AG10803 (cell line): ENCODE results near the gene TMEM238L.
"Not testable (repeated sequence)": the region's sequence is repeated elsewhere in the genome, so short reads cannot be mapped to it uniquely, and the experiment has no call there.

Experiments used
- DNase-seq: peaks from one replicate; pipeline ENCODE4 v3.0.0; 2010; ENCODE audit warnings: low read depth
- H3K4me3 ChIP-seq: 2 replicates; pipeline ENCODE4 v1.5.1; 2011; ENCODE audit warnings: mild to moderate bottlenecking, low read length, control low read depth
- TF ChIP-seq, protein P1 (sequence below): conservative IDR thresholded peaks from 2 replicates; pipeline ENCODE4 v1.5.1; 2011; ENCODE audit warnings: mild to moderate bottlenecking, low read length, control low read depth, inconsistent platforms

Gene TMEM238L, protein sequence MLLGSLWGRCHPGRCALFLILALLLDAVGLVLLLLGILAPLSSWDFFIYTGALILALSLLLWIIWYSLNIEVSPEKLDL

DNA sequence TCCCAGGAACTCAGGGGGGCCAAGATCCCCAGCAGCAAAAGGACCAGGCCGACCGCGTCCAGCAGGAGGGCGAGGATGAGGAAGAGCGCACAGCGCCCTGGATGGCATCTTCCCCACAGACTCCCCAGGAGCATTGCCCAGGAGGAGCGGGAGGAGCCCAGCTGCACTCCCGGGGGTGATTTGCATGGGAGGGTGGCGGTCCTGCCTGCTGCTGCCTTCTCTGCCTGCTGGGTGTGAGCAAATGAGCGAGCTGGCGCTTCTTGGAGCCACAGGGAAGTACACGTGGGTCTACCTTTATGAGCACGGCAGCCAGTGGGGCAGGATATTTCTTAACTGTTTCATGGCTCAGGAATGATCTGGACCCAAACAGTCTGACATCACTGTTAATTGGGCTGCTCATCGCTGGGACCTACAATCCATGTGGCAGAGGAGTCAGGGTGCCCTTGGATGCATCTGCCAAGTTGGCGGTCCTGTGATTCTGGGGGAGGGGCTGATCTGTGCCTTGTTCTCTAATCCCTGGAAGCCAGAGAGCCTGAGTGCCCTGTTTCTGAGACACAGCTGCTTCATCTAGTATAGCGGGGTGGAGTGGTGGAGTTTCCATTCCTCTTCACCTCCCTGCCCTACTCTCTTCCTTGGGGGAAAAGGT lies at the start of gene TMEM238L:
Gene TMEM238L (minus strand): TSS at position 270 of the 646 bp plus-strand sequence. CDS start 136 bp downstream, at position 134.
- no peak within 1 kb of the TSS for H3K4me3 ChIP-seq
- TF ChIP-seq, protein P1, sequence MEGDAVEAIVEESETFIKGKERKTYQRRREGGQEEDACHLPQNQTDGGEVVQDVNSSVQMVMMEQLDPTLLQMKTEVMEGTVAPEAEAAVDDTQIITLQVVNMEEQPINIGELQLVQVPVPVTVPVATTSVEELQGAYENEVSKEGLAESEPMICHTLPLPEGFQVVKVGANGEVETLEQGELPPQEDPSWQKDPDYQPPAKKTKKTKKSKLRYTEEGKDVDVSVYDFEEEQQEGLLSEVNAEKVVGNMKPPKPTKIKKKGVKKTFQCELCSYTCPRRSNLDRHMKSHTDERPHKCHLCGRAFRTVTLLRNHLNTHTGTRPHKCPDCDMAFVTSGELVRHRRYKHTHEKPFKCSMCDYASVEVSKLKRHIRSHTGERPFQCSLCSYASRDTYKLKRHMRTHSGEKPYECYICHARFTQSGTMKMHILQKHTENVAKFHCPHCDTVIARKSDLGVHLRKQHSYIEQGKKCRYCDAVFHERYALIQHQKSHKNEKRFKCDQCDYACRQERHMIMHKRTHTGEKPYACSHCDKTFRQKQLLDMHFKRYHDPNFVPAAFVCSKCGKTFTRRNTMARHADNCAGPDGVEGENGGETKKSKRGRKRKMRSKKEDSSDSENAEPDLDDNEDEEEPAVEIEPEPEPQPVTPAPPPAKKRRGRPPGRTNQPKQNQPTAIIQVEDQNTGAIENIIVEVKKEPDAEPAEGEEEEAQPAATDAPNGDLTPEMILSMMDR: no peak
- no peak for DNase-seq

DNA sequence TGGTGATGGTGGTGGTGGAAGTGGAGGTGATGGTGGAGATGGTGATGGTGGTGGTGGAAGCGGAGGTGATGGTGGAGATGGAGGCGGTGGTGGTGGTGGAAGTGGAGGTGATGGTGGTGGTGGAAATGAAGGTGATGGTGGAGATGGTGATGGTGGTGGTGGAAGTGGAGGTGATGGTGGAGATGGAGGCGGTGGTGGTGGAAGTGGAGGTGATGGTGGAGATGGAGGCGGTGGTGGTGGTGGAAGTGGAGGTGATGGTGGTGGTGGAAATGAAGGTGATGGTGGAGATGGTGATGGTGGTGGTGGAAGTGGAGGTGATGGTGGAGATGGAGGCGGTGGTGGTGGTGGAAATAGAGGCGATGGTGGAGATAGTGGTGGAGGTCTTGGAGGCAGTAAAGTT lies 42.7 kb upstream of the TMEM238L start:
- DNase-seq, H3K4me3 ChIP-seq: not testable (repeated sequence)

DNA sequence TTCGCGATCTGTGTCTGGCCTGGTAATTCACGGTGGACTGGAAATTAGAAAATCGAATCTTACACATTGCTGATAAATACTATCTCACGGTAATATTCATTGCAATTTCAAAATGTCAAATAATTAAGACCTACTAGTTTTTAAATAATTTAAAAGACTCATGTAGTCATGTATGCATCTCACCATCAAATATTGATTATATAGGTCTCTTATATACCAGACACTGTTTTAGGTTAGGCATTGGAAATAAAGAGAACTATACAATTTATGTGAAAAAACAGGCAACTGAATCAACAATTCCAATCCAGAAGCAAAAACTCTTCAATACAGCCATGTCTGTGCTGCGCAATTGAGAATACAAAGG lies 41.5 kb upstream of the TMEM238L start:
- TF ChIP-seq, protein P1: no peak
- no peak for DNase-seq

DNA sequence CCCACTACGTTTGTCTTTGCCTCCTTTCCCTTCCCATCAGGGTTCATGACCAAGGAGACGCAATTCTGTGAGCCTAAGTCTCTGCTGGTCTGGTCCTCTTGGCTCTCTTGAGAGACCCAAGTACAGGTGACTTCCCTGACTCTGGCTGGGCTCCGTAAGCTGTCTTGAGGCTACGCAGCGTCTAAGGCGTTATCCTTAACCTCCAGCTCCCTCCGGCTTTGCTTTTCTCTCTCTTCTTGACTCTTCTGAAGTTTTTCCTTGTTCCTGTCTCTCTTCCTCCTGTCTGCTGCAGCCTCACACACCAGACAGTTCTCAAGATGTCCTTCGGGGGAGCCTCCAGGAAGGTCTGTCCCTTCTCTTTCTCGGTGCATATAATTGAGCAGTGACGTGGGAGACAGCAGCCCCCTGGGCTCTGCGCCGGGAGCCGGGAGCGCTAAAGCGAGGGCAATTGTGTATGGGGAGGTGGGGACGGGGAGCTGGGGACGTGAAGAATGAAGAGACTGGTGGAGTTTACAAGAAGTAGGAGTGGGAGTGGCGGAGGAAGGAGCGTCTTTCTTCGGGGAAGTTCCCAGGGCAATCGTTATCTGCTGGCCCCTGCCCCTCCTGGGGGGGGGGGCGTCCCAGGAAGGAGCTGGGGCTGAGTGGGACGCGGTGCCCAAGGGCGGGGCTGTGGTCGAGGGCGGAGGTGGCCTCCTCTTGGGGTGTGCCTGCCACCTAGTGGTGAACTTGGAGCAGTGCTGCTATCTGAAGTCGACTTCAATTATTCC lies 40.9 kb upstream of the TMEM238L start:
- TF ChIP-seq, protein P1: peak; percentile 92
- H3K4me3 ChIP-seq: peak overlapping the region; percentile 52
- DNase-seq: peak; percentile 56

More for the DNA sequence above, 41.5 kb upstream of the TMEM238L start:
- H3K4me3 ChIP-seq: no peak overlapping the region

DNA sequence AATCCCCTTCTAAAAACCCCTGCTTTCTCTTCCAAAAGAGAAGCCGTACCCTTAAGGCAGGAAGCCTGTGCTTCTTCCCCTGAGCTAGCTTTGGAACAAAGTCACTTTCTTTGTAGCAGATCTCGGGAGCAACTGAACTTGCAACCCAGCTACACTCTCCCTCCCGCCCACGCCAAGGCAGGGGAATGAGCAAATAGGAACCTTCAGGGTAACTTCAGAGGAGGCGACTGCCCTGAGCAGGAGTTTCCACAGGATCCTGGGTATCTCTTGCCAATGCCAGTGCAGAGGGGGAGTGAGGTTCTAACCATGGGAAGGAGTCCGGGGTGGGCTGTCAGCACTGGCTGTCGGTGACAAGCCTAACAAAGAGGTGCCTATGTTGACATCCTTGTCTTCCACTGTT lies 39.9 kb upstream of the TMEM238L start:
- no peak overlapping the region for H3K4me3 ChIP-seq
- TF ChIP-seq, protein P1: no peak
- no peak for DNase-seq

DNA sequence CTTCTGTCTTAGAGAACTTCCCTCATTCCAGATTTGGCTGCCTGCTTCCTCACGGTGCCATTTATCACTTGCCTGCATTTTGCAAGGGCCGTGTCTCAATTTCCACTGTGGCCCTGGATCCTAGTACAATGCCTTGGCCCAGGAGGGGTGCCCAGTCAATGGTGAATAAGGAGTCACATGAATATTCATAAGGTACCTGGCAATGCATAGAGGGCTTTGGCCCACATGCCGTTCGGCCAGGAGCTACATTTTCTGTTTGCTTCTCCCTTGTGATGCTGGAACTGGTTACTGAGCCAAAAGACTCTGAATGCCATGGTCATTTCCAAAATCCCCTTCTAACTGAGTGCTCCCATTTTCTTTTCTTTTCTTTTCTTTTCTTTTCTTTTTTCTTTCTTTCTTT lies 38.8 kb upstream of the TMEM238L start:
- TF ChIP-seq, protein P1: no peak
- no peak for DNase-seq
- H3K4me3 ChIP-seq: no peak overlapping the region

DNA sequence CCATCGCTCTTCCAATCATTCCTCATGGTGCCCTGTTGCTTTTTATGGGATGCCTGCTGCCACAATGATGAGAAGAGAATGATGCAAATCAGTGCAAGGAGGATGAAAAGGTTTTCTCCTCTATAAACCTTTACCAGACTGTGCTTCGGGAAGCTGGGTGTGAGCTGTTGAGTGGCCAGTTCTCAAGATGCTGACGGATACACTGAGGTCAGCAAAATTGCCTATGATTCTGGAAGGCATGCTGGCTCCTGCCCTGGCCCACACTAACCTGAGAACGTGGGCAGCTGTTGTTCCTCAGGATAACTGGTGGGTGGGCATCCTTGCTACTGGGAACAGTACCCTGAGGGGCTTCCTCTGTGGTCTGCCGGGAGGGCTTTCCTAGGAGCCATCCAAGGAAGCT lies 34.8 kb upstream of the TMEM238L start:
- no peak for DNase-seq
- H3K4me3 ChIP-seq: no peak overlapping the region
- TF ChIP-seq, protein P1: no peak
